Nephron (organoid): ENCODE results near the gene ABCA9.
"Not testable (repeated sequence)": the region's sequence is repeated elsewhere in the genome, so short reads cannot be mapped to it uniquely, and the experiment has no call there.

Source experiments
- H3K27ac Mint-ChIP-seq, 3 experiments: 2 replicates each; pipeline ENCODE4 v1.8.0; 2020; ENCODE audit warnings: mixed read lengths in 3 of 3, mild to moderate bottlenecking in 2 of 3, moderate library complexity in 1 of 3
- H3K27me3 Mint-ChIP-seq: 2 replicates; pipeline ENCODE4 v1.8.0; 2021; ENCODE audit warnings: low read depth, mild to moderate bottlenecking, moderate library complexity, mixed read lengths
- H3K36me3 Mint-ChIP-seq: 2 replicates; pipeline ENCODE4 v1.8.0; 2020; ENCODE audit warnings: low read depth, mixed read lengths
- H3K4me1 Mint-ChIP-seq: 2 replicates; pipeline ENCODE4 v1.8.0; 2020; ENCODE audit warnings: mixed read lengths
- H3K4me3 Mint-ChIP-seq, 3 experiments: 2 replicates each; pipeline ENCODE4 v1.8.0; 2020; ENCODE audit warnings: mild to moderate bottlenecking in 3 of 3, mixed read lengths in 3 of 3, moderate library complexity in 2 of 3
- H3K9me3 Mint-ChIP-seq: 2 replicates; pipeline ENCODE4 v1.8.0; 2020; ENCODE audit warnings: mixed read lengths
- TF ChIP-seq, protein P1 (sequence below), 3 experiments: fragments of 200-600 bp; sonication (generic); IDR thresholded peaks; one replicate each; pipeline ENCODE4 v1.5.0; 2021; ENCODE audit warnings: antibody characterized with exemption in 3 of 3; ENCODE audit not compliant: unreplicated experiment in 3 of 3

The ABCA9 gene

DNA sequence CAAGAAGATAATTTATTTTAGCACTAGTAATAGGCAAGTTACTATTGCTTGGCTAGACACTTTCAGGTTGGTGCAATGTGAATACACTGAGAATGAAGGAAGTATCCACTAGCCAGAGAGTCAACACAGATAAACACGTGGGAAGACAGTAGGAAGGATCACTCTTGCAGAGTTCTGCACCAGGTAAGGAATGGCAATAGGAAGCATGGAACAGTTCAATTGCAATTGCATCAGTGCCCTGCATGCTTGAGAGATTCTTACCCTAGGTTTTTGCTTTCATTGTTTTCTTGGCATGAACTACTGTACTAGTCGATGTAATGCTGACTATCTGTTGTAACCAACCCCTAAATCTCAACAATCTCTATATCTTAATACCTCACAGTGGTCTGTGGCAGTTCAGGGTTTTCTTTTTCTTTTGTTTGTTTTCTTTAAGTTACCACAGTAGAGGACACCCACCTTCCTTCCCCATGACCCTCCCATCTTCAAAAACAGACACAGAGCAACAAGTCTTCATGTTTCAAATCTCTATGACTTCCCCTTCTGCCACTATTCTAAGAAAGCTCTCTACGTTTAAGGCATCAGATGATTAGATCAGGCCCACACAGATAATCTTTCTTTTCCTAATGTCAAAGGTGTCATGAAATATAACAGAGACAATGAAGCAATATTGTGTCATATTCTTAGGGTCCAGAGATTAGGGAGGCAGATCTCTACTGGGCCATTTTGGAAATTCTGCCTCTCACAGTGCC lies 87.5 kb downstream of the ABCA9 start:
- no peaks in the 10 kb centered on the region for H3K36me3 Mint-ChIP-seq

DNA sequence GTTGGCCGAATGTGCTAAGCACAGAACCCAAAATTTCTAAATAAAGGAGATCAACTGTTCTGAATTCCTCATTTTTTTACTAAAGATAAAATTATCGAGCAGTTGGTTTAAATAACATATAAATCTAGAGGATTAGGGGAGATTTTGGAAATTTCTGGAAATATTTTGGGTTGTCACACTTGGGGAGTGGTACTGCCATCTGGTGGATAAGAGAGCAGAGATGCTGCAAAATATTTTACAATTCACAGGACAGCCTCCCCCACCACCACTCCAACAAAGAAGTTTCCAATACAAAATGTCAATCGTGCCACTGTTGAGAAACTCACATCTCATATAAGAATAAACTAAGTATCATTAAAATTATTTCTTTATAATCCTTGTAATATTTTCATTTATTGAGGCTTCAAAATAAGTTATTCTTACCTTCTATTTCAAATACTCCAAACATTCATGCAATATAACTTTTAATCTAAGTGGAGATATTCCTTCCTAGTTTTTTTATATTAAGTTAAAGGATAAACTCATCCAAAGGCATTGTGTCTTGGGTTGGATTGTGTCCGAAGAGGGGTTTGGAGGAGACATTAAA lies 88.5 kb downstream of the ABCA9 start:
- H3K4me3 Mint-ChIP-seq: no peak overlapping the region
- peaks cover 5% of the 10 kb centered on the region for H3K9me3 Mint-ChIP-seq
- TF ChIP-seq, protein P1, sequence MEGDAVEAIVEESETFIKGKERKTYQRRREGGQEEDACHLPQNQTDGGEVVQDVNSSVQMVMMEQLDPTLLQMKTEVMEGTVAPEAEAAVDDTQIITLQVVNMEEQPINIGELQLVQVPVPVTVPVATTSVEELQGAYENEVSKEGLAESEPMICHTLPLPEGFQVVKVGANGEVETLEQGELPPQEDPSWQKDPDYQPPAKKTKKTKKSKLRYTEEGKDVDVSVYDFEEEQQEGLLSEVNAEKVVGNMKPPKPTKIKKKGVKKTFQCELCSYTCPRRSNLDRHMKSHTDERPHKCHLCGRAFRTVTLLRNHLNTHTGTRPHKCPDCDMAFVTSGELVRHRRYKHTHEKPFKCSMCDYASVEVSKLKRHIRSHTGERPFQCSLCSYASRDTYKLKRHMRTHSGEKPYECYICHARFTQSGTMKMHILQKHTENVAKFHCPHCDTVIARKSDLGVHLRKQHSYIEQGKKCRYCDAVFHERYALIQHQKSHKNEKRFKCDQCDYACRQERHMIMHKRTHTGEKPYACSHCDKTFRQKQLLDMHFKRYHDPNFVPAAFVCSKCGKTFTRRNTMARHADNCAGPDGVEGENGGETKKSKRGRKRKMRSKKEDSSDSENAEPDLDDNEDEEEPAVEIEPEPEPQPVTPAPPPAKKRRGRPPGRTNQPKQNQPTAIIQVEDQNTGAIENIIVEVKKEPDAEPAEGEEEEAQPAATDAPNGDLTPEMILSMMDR (IDR thresholded peaks at IDR 0.05; ENCODE audit: unreplicated experiment in 3 of 3): peak; percentile 57 to 69 (median 64)
- peaks cover 5% of the 10 kb centered on the region for H3K4me1 Mint-ChIP-seq
- H3K36me3 Mint-ChIP-seq: no peaks in the 10 kb centered on the region
- H3K27ac Mint-ChIP-seq: no peak overlapping the region
- peaks cover 15% of the 10 kb centered on the region for H3K27me3 Mint-ChIP-seq

More for the DNA sequence above, 87.5 kb downstream of the ABCA9 start:
- H3K9me3 Mint-ChIP-seq: peaks cover 11% of the 10 kb centered on the region
- H3K27me3 Mint-ChIP-seq: peaks cover 22% of the 10 kb centered on the region
- H3K27ac Mint-ChIP-seq: no peak overlapping the region
- peaks cover 5% of the 10 kb centered on the region for H3K4me1 Mint-ChIP-seq
- TF ChIP-seq, protein P1 (IDR thresholded peaks at IDR 0.05; ENCODE audit: unreplicated experiment in 3 of 3): no peak
- no peak overlapping the region for H3K4me3 Mint-ChIP-seq

DNA sequence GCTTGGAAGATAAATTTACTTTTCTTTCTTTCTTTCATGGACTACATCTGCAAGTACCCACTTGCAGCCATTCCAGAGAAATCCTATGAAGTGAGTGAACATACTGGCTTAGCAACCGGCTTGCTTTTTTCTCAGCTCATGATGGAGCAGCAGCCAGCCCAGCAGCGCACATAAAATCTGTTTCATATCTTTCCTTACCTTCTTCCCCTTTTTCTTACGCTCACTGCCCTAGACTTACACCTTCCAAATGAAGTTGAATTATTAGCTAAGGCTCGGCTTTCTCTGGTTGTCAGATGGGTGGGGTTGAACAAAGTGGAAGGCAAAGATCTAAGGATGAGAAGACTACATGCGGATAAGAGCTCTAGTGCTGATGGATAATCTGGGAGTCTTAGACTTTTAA lies 91.6 kb downstream of the ABCA9 start:
- Mint-ChIP-seq H3K4me3 (no peak overlapping the region), H3K27ac (no peak overlapping the region), H3K4me1 (peaks cover 5% of the 10 kb centered on the region), H3K27me3 (peaks cover 19% of the 10 kb centered on the region), H3K36me3 (no peaks in the 10 kb centered on the region), H3K9me3 (peaks cover 2% of the 10 kb centered on the region)
- TF ChIP-seq, protein P1 (IDR thresholded peaks at IDR 0.05; ENCODE audit: unreplicated experiment in 3 of 3): no peak

DNA sequence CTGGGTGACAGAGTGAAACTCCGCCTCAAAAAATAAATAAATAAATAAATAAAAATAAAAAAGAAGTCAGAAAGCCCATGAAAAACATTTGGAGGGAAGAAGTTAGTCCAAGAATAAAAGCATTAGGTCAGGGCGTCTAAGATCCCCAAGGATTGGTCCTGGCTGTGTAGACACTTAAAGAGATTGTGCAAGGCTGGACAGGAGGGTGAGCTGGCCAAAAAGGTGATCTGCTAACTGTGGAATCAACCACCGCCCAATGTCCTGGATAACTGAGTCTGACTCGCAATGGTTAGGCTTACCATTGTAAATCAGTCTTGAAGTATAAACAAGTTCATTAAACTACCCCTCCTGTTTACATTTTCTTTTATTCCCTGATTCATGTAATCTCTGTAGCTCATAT lies 96.8 kb downstream of the ABCA9 start:
- H3K9me3 Mint-ChIP-seq: peaks cover 2% of the 10 kb centered on the region
- no peak overlapping the region for H3K27ac Mint-ChIP-seq
- no peak overlapping the region for H3K4me3 Mint-ChIP-seq
- no peaks in the 10 kb centered on the region for H3K36me3 Mint-ChIP-seq
- no peaks in the 10 kb centered on the region for H3K4me1 Mint-ChIP-seq
- H3K27me3 Mint-ChIP-seq: peaks cover 16% of the 10 kb centered on the region
- TF ChIP-seq, protein P1 (IDR thresholded peaks at IDR 0.05; ENCODE audit: unreplicated experiment in 3 of 3): no peak

DNA sequence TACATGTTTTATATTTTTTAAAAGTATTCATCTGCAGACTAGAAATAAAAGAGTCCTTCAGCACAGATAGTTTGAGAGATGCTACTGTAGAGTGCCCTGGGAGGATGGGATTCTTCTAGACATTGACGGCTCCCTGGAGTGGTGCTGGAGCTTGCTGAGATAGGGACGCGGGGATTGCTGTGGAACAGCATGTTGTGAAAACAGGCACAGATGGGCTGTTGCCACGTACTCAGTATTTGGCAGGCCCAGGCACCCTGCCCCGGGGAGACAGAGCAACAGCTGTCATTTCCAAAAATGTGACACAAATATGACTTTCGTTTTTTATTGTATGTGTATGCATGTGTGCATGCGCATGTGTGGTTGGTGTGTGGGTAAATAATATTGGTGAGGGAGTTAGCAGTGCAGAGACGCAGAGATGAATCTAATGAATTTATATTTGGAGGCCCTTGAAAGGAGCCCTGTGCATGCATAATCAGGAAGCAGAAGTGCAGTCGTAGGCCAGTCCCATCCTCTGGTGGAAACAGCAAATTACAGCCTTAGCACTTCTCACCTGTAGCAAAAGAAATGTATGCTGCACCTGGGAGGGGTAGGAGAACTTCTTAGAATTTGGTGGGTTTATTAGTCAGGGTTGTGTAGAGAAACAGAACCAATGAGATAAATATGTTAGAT lies 99.4 kb downstream of the ABCA9 start:
- no peaks in the 10 kb centered on the region for H3K9me3 Mint-ChIP-seq
- no peaks in the 10 kb centered on the region for H3K4me1 Mint-ChIP-seq
- TF ChIP-seq, protein P1 (IDR thresholded peaks at IDR 0.05; ENCODE audit: unreplicated experiment in 3 of 3): no peak
- H3K4me3 Mint-ChIP-seq: no peak overlapping the region
- H3K27me3 Mint-ChIP-seq: peaks cover 9% of the 10 kb centered on the region
- H3K36me3 Mint-ChIP-seq: no peaks in the 10 kb centered on the region
- no peak overlapping the region for H3K27ac Mint-ChIP-seq

DNA sequence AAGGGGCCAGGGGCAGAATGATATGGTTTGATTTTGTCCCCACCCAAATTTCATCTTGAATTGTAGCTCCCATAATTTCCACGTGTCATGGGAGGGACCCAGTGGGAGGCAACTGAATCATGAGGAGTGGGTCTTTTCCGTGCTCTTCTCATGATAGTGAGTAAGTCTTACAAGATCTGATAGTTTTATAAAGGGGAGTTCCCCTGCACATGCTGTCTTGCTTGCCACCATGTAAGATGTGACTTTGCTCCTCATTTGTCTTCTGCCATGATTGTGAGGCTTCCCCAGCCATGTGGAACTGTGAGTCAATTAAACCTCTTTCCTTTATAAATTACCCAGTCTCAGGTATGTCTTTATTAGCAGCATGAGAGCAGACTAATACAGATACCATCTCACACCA lies 101.6 kb downstream of the ABCA9 start:
- H3K9me3 Mint-ChIP-seq, H3K36me3 Mint-ChIP-seq, H3K4me3 Mint-ChIP-seq, H3K4me1 Mint-ChIP-seq, H3K27ac Mint-ChIP-seq, H3K27me3 Mint-ChIP-seq: not testable (repeated sequence)
